ENCODE data around the gene KIAA0825.

GRCh38 chr5:94524841-94525697 is 93.3 kb downstream of the KIAA0825 start:
- peak in 3 of 5 experiments; percentile 27 to 41 (median 41) for TF ChIP-seq CTCF (IDR thresholded peaks at IDR 0.05 in 4 of 5, conservative IDR thresholded peaks at IDR 0.05 in 1 of 5)
- TF ChIP-seq POLR2A (IDR thresholded peaks at IDR 0.05): no peak
